GM12801 (cell line): Measurements from ENCODE around the gene BRIP1.

Experiments
- TF ChIP-seq, protein P1 (sequence below): IDR thresholded peaks from one replicate; pipeline ENCODE4 v1.5.1; 2011; ENCODE audit warnings: control low read depth; ENCODE audit not compliant: insufficient read length; ENCODE audit errors: extremely low read depth

Gene BRIP1

DNA sequence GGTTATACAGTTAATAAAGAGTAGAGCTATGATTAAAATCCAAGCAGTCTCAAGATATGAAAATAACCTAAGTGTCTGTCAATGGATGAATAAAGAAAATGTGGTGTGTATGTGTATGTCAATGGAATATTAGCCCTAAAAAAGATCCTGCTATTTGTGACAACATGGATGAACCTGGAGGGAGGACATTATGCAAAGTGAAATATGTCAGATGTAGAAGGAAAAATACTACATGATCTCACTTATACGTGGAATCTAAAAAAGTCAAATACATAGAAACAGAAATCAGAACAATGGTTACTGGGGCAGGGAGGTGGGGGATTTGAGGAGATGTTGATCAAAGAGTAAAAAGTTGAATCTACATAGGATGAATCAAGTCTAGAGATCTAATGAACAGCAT is 20.4 kb downstream of the BRIP1 start:
- TF ChIP-seq, protein P1, sequence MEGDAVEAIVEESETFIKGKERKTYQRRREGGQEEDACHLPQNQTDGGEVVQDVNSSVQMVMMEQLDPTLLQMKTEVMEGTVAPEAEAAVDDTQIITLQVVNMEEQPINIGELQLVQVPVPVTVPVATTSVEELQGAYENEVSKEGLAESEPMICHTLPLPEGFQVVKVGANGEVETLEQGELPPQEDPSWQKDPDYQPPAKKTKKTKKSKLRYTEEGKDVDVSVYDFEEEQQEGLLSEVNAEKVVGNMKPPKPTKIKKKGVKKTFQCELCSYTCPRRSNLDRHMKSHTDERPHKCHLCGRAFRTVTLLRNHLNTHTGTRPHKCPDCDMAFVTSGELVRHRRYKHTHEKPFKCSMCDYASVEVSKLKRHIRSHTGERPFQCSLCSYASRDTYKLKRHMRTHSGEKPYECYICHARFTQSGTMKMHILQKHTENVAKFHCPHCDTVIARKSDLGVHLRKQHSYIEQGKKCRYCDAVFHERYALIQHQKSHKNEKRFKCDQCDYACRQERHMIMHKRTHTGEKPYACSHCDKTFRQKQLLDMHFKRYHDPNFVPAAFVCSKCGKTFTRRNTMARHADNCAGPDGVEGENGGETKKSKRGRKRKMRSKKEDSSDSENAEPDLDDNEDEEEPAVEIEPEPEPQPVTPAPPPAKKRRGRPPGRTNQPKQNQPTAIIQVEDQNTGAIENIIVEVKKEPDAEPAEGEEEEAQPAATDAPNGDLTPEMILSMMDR, result no peak

DNA sequence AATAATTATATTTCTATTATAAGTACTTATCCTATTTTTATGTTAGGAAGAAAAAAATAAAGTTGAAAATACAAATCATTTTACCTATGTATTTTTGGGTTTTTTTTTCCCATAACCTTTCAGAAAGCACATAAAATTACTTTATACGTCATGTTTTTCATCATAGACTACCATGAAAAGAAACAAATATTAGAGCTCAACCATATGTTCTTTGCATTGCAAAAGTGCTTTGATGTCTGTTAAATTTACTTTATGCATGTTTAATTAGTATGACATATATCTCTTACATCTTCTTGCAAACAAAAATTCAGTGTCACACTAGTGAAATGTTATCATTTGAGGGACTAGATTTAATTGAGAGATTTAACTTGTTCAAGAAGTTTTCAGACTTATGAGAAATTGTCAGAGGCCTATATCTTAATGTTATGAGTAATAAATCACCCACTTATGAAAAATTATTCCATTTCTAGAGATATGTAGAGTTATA is 24.0 kb downstream of the BRIP1 start:
- TF ChIP-seq, protein P1, result no peak

DNA sequence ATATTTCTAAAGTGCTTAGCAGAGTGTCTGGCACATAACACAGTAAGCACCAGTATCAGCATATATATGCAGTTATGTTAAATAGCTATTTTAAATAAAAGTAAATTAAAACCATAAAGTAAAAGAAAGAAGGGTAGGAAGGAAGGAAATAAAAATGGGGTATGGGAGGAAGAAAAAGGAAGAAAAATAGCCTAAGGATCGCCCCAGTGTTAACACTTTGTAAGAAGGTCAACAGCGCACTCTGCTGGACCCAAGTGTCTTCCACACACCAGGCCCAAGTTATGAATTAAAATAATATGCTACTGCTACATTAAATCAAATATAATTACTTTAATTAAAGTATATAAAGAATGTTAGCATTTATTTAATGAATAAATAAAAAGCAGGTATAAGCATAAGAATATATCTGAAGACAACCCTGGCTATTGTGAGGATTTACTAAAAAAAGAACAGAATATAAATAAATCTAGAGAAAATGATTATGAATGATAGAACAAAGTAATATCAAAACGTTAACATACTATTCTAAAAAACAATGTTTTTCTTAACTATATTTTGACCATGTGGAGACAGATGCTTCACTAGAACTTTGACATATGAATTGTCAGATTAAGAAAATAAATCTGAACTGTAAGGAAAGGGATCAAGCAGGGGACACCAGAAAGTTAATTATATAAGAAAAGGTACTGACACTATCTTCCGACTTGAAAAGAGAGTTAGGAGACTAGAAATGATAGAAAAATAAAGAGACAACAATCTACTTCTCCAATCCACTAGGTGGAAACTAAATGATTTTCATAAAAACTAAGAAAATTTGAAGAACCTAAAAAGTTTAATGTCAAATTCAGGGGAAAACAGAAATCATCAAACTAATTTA is 25.9 kb downstream of the BRIP1 start:
- TF ChIP-seq, protein P1, result no peak

DNA sequence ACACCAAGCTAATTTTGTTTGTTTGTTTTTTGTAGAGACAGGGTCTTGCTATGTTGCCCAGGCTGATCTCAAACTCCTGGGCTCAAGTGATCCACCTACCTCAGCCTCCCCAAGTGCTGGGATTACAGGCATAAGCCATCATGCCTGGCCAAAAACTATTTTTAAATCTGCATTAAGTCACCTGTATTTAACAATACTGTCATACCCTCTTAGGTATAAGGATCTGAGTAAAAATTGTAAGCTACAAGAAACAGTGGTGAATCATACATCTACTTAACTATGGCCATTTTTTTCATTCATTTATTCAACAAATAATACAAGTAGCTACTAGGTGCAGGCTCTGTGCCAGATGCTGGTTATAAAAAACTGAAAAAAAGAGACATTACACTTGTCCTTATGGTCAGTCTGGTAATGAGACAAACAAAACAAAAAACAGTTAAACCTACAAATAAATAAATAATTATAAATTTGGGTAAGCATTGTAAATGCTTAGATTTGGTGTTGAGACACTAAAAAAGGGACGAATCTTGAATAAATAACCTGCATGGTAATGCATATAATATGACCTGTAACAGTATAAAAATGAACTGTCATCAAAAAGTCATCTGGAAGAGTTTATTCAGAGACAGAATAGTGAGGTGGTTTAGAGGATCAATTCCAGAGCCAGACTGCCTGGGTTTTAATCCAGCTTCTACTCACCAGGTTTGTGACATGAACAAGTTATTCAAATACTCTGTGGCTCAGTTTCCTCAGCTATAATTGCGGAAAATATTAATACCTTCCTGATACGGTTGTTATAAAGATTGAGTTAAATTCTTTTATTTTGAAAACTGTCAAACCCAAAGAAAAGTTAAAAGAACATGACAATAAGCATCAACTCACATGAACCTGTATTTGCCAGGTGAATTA is 26.8 kb downstream of the BRIP1 start:
- TF ChIP-seq, protein P1, result no peak

DNA sequence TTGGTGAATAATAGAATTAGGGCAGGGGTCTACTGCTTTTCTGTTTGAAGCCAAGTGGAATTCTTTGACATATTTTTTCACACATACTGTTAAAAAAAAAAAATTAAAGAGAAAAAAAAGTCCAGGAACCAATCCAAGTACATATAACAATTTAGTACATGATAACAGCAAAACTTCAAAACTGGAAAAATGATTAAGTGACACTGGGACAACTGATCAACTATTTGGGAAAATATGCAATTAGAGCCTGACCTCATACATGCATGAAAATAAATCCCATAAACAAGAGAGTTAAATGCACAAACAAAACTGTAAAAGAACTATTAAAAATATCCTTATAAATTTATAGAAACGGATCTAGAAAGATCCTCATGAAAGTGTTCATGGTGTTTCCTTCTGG is 27.7 kb downstream of the BRIP1 start:
- TF ChIP-seq, protein P1, result no peak

DNA sequence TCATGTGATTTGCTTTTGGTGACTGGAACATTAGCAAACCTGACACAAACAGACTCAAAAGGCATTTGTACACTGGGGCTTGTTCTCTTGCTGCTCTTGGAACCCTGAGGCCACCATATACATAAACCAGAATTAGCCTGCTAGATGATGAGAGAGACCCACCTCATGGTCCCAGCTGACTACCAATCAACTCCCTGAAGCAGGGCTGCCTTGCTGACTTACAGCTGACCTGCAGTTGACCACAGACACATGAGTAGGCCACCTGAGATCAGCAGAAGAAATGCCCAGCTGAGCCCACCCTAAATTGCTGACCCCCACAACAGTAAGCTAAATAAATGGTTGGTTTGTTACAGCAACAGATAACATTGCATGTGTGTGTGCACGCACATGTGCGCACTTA is 28.7 kb downstream of the BRIP1 start:
- TF ChIP-seq, protein P1, result no peak

DNA sequence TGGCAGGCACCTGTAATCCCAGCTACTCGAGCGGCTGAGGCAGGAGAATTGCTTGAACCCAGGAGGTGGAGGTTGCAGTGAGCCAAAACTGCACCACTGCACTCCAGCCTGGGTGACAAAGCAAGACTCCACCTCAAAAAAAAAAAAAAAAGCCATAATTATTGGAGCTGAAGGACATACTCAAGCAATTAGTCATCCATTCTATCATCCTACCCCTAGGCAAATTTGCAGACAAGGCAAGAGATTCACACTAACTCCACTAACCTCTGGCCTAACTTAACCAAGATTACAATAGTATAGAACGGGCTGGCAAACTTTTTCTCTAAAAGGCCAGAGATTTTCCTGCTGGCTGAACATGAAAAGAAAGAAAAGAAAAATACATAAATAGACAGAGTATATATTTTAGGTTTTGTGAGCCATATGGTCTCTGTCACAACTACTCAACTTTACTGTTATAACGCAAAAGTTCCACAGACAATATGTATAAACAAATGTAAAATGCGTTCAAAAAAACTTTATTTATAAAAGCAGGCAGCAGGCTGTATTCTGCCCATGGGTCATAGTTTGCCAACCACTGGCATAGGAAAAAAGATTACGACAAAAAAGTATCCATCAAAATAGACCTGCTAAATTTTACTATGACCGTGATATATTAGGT is 29.7 kb downstream of the BRIP1 start:
- TF ChIP-seq, protein P1, result no peak
